H1 (cell line): ENCODE measurements around the gene WDR35. TPM values are rescaled to one million over a fixed set of nuclear protein-coding genes. Genes with fewer than 3 reads are reported as not detected.

Experiments
- CTCF ChIA-PET: fragments of 300-600 bp; sonication (Branson Sonifier 250); formaldehyde crosslinking; loops from one replicate; lab custom pipeline; 2021; ENCODE audit not compliant: partially characterized antibody; lab: Charles Lee
- POLR2A ChIA-PET: fragments of 300-600 bp; sonication (Branson Sonifier 250); formaldehyde crosslinking; loops from one replicate; lab custom pipeline; 2021; ENCODE audit warnings: inconsistent platforms; ENCODE audit not compliant: partially characterized antibody; lab: Charles Lee
- DNase-seq, 2 experiments: peaks; one replicate each; pipeline versions ENCODE4 v3.0.0 to v3.0.0-alpha.2; 2010 to 2022; ENCODE audit warnings: low spot score in 2 of 2, low read depth in 1 of 2, mixed read lengths in 1 of 2
- FAIRE-seq: peaks from 2 replicates; lab custom pipeline; 2011; peaks lifted over from hg19 to GRCh38; lab: Jason Lieb, UNC
- H2AFZ ChIP-seq: 2 replicates; pipeline ENCODE4 v1.8.1; 2012; ENCODE audit warnings: low read length, inconsistent platforms
- H2AK5ac ChIP-seq: 2 replicates; pipeline ENCODE4 v1.6.1; 2013; ENCODE audit warnings: low read depth, low read length
- H2BK120ac ChIP-seq: replicated peaks from 2 replicates; pipeline ENCODE3; 2013; ENCODE audit warnings: low read depth, low read length, inconsistent platforms
- H2BK12ac ChIP-seq: 2 replicates; pipeline ENCODE4 v1.6.1; 2013; ENCODE audit warnings: low read depth, low read length
- H2BK15ac ChIP-seq: 2 replicates; pipeline ENCODE4 v1.6.1; 2013; ENCODE audit warnings: low read length
- H2BK20ac ChIP-seq: 2 replicates; pipeline ENCODE4 v1.6.1; 2013; ENCODE audit warnings: low read length
- H2BK5ac ChIP-seq: 2 replicates; pipeline ENCODE4 v1.6.1; 2013; ENCODE audit warnings: low read depth, low read length
- H3K14ac ChIP-seq: 2 replicates; pipeline ENCODE4 v1.6.1; 2013; ENCODE audit warnings: inconsistent platforms; ENCODE audit not compliant: insufficient read length
- H3K18ac ChIP-seq: 2 replicates; pipeline ENCODE4 v1.6.1; 2013; ENCODE audit warnings: low read length; ENCODE audit errors: extremely low read depth
- H3K23ac ChIP-seq: 2 replicates; pipeline ENCODE4 v1.6.1; 2013; ENCODE audit warnings: inconsistent platforms; ENCODE audit not compliant: insufficient read length
- H3K23me2 ChIP-seq: 2 replicates; pipeline ENCODE4 v1.6.1; 2013; ENCODE audit warnings: low read depth, low read length
- H3K27ac ChIP-seq: 2 replicates; pipeline ENCODE4 v1.6.1; 2011; ENCODE audit warnings: low read depth, low read length, inconsistent platforms
- H3K27me3 ChIP-seq, 4 experiments: replicated peaks in 1 of 4; 1 replicate in 1 of 4; 2 replicates in 3 of 4; pipeline versions ENCODE4 v1.6.1 to v1.8.1; 2011 to 2013; ENCODE audit warnings: low read length in 3 of 4, mild to moderate bottlenecking in 3 of 4, inconsistent platforms in 2 of 4, mixed read lengths in 2 of 4, moderate library complexity in 1 of 4; ENCODE audit not compliant: control insufficient read depth in 3 of 4, insufficient read depth in 3 of 4; ENCODE audit errors: extremely low read depth in 1 of 4
- H3K36me3 ChIP-seq, 4 experiments: 2 replicates each; pipeline versions ENCODE4 v1.6.1 to v1.8.1; 2011 to 2013; ENCODE audit warnings: mild to moderate bottlenecking in 4 of 4, low read length in 3 of 4, moderate library complexity in 2 of 4, control low read depth in 1 of 4, inconsistent platforms in 1 of 4; ENCODE audit not compliant: insufficient read depth in 4 of 4, control insufficient read depth in 2 of 4
- H3K4ac ChIP-seq: replicated peaks from 2 replicates; pipeline ENCODE3; 2013; ENCODE audit warnings: low read length, low read depth, mixed read lengths, inconsistent platforms; ENCODE audit not compliant: insufficient read length
- H3K4me1 ChIP-seq, 4 experiments: replicated peaks in 1 of 4; 1 replicate in 1 of 4; 2 replicates in 3 of 4; pipeline versions ENCODE4 v1.6.1 to v1.8.1; 2011 to 2013; ENCODE audit warnings: low read length in 3 of 4, inconsistent platforms in 2 of 4, mixed read lengths in 1 of 4; ENCODE audit not compliant: insufficient read depth in 4 of 4, control insufficient read depth in 3 of 4
- H3K4me2 ChIP-seq, 2 experiments: 2 replicates each; pipeline versions ENCODE4 v1.6.1 to v1.8.1; 2011 to 2013; ENCODE audit warnings: low read depth in 2 of 2, low read length in 2 of 2, control low read depth in 1 of 2, inconsistent platforms in 1 of 2, mild to moderate bottlenecking in 1 of 2; ENCODE audit not compliant: insufficient read depth in 1 of 2
- H3K4me3 ChIP-seq, 4 experiments: fragments of 200-600, 300-600 bp in 1 of 4; sonication (generic), shearing (Covaris generic), sonication (Bioruptor Twin) in 1 of 4; 2 replicates each; pipeline versions ENCODE4 v1.5.1 to v1.8.1; 2011 to 2016; ENCODE audit warnings: low read length in 4 of 4, low read depth in 3 of 4, control low read depth in 2 of 4, inconsistent platforms in 2 of 4, mild to moderate bottlenecking in 2 of 4, mixed read lengths in 1 of 4, moderate library complexity in 1 of 4; ENCODE audit not compliant: insufficient read depth in 2 of 4; ENCODE audit errors: extremely low read depth in 1 of 4
- H3K56ac ChIP-seq: replicated peaks from 2 replicates; pipeline ENCODE3; 2013; ENCODE audit warnings: low read depth, mild to moderate bottlenecking, mixed read lengths, low read length, inconsistent platforms; ENCODE audit not compliant: insufficient read length
- H3K79me1 ChIP-seq: 2 replicates; pipeline ENCODE4 v1.6.1; 2013; ENCODE audit warnings: low read depth, low read length, control low read depth
- H3K79me2 ChIP-seq, 2 experiments: 2 replicates each; pipeline versions ENCODE4 v1.6.1 to v1.8.1; 2012 to 2013; ENCODE audit warnings: low read length in 2 of 2, mild to moderate bottlenecking in 2 of 2, inconsistent platforms in 1 of 2; ENCODE audit not compliant: insufficient read depth in 2 of 2, control insufficient read depth in 1 of 2
- H3K9ac ChIP-seq, 4 experiments: replicated peaks in 1 of 4; 1 replicate in 1 of 4; 2 replicates in 3 of 4; pipeline versions ENCODE4 v1.6.1 to v1.8.1; 2011 to 2013; ENCODE audit warnings: low read depth in 3 of 4, low read length in 3 of 4, control low read depth in 2 of 4, mild to moderate bottlenecking in 2 of 4, moderate library complexity in 2 of 4, inconsistent platforms in 1 of 4; ENCODE audit errors: extremely low read depth in 1 of 4
- H3K9me3 ChIP-seq, 2 experiments: 2 replicates each; pipeline versions ENCODE4 v1.6.1 to v1.8.1; 2012 to 2013; ENCODE audit warnings: mild to moderate bottlenecking in 2 of 2, moderate library complexity in 2 of 2, control low read depth in 1 of 2, inconsistent platforms in 1 of 2, low read depth in 1 of 2, low read length in 1 of 2, mixed read lengths in 1 of 2; ENCODE audit not compliant: insufficient read depth in 2 of 2
- H4K20me1 ChIP-seq, 2 experiments: replicated peaks in 1 of 2; 2 replicates each; pipeline versions ENCODE3 to v1.8.1; 2011 to 2013; ENCODE audit warnings: inconsistent platforms in 2 of 2, low read length in 2 of 2, mild to moderate bottlenecking in 1 of 2; ENCODE audit not compliant: insufficient read depth in 2 of 2, control insufficient read depth in 1 of 2
- H4K5ac ChIP-seq: 2 replicates; pipeline ENCODE4 v1.6.1; 2013; ENCODE audit warnings: low read length, low read depth, mixed read lengths, inconsistent platforms; ENCODE audit not compliant: insufficient read length
- H4K8ac ChIP-seq: 2 replicates; pipeline ENCODE4 v1.8.0; 2013; ENCODE audit warnings: mild to moderate bottlenecking, moderate library complexity, low read length, inconsistent platforms; ENCODE audit not compliant: insufficient read depth; ENCODE audit errors: extremely low read depth
- H4K91ac ChIP-seq: replicated peaks from 2 replicates; pipeline ENCODE3; 2013; ENCODE audit warnings: low read length, mixed read lengths, inconsistent platforms; ENCODE audit not compliant: insufficient read length
- HDAC6 ChIP-seq: IDR thresholded peaks from one replicate; pipeline ENCODE4 v1.7.1; 2012; ENCODE audit warnings: low read depth, mild to moderate bottlenecking, inconsistent platforms, low read length, moderate library complexity
- RXRA ChIP-seq: IDR thresholded peaks from 2 replicates; pipeline ENCODE4 v1.6.1; 2011; ENCODE audit warnings: low read depth, mild to moderate bottlenecking, low read length, moderate library complexity; ENCODE audit not compliant: insufficient read depth
- WGBS, 2 experiments: shearing (Covaris generic) in 1 of 2; methylation state at CpG; one replicate each; pipeline versions ENCODE4 v1.1.6 to v1.1.7; 2013 to 2015; ENCODE audit warnings: low lambda C conversion rate in 2 of 2, mixed read lengths in 2 of 2, inconsistent platforms in 1 of 2, low coverage in 1 of 2, missing lambda C conversion rate in 1 of 2; ENCODE audit not compliant: insufficient replicate concordance in 2 of 2, insufficient coverage in 1 of 2, insufficient read length in 1 of 2; ENCODE audit errors: extremely low coverage in 1 of 2, missing lambda C conversion rate in 1 of 2; 5-methylcytosine and 5-hydroxymethylcytosine counted together
- polyA plus RNA-seq, 7 experiments: library from polyadenylated mRNA; depleted of rRNA in 3 of 7; stranded (reverse) in 5 of 7; unstranded in 2 of 7; fragments of >200 nt in 5 of 7; fragments of 200-250 nt in 2 of 7; gene quantifications; 1 replicate in 5 of 7; 2 replicates in 1 of 7; 4 replicates in 1 of 7; pipeline versions ENCODE4 v1.2.1 to v1.2.3, GENCODE V29; 2011 to 2013; ENCODE audit warnings: missing spikeins in 2 of 7, mixed read lengths in 2 of 7
- total RNA-seq: library from RNA; stranded (reverse); fragmentation: NEBNext Ultra II Directional; extraction: Animal tissue kit (Norgen Biotek cat#: 25700); gene quantifications from 2 replicates; pipeline ENCODE4 v1.2.1, GENCODE V29; 2021

The WDR35 gene
- total and polyA plus RNA-seq, 2 of the 8 experiments (the other 6 are each of a cell fraction or from before 2014, with no cell fraction given) = 9.0 to 25.5 TPM

- POLR2A ChIA-PET = no interaction called here
- CTCF ChIA-PET = interaction anchor here (0.7 to 2.0 kb wide), 3 partner anchors 18 to 211 kb away, joined by 3 to 5 read pairs (median 3); no protein-coding TSS in a partner anchor
- peaks cover 5 to 21% of the 10 kb centered on the region in 2 experiments; a peak in 3 of 4 replicates for H3K79me2 ChIP-seq
Measured at GRCh38 chr2:19895535-19895934, 94.4 kb downstream of the WDR35 start.

More at GRCh38 chr2:19895535-19895934, 94.4 kb downstream of the WDR35 start:
- peaks cover 2% of the 10 kb centered on the region; the same call in 1 of the 2 replicates for H3K23me2 ChIP-seq
- no peak overlapping the region for H4K5ac ChIP-seq
- H2AK5ac ChIP-seq = no peak overlapping the region
- H3K56ac ChIP-seq = no peak overlapping the region
- no peak overlapping the region for H2BK12ac ChIP-seq
- no peak overlapping the region for H4K91ac ChIP-seq
- no peak overlapping the region for H3K18ac ChIP-seq
- no peaks in the 10 kb centered on the region for H3K27me3 ChIP-seq
- no peak overlapping the region for H4K8ac ChIP-seq
- H3K4me1 ChIP-seq = peaks cover 0 to 3% (median 1%) of the 10 kb centered on the region in 4 experiments; a peak in 1 of 7 replicates
- H2BK20ac ChIP-seq = no peak overlapping the region
- 89% methylated on average over 3 of the region's 3 CpGs; no CpG with 5 or more reads in 1 of the 2 experiments for WGBS, 2 experiments
- H3K14ac ChIP-seq = no peak overlapping the region
- no peak overlapping the region for H3K4me3 ChIP-seq
- H3K9me3 ChIP-seq = no peaks in the 10 kb centered on the region
- no peak for DNase-seq
- no peak overlapping the region for H3K23ac ChIP-seq
- H3K27ac ChIP-seq = no peak overlapping the region
- no peak for TF ChIP-seq HDAC6
- no peak for TF ChIP-seq RXRA
- TF ChIP-seq, all 59 proteins: peak for 0
- no peak overlapping the region for H2BK15ac ChIP-seq
- FAIRE-seq = no peak
- no peak overlapping the region for H2AFZ ChIP-seq
- no peak overlapping the region for H3K4ac ChIP-seq
- no peaks in the 10 kb centered on the region; the same call in 1 of the 2 replicates for H3K79me1 ChIP-seq
- H3K9ac ChIP-seq = no peak overlapping the region
- H3K36me3 ChIP-seq = no peaks in the 10 kb centered on the region
- no peak overlapping the region for H2BK5ac ChIP-seq
- H3K4me2 ChIP-seq = no peak overlapping the region
- peaks cover 0 to 2% of the 10 kb centered on the region in 2 experiments for H4K20me1 ChIP-seq
- H2BK120ac ChIP-seq = no peak overlapping the region
